WTC11 (cell line): ENCODE measurements around the gene SIK2. TPM values are rescaled to one million over a fixed set of nuclear protein-coding genes. Genes with fewer than 3 reads are reported as not detected.

Experiments
- ATAC-seq: fragments of 200-7000 bp; cut with Tn5 transposase; 2 replicates; pipeline ENCODE4 v1.10.0; 2021; ENCODE audit warnings: mild to moderate bottlenecking, moderate library complexity
- CTCF ChIA-PET: fragments of 300-600 bp; sonication (Branson Sonifier 250); formaldehyde crosslinking; loops from one replicate; lab custom pipeline; 2021; ENCODE audit warnings: antibody characterized with exemption; lab: Charles Lee
- POLR2A ChIA-PET: fragments of 350-600 bp; sonication (Branson Sonifier 250); formaldehyde crosslinking; loops from one replicate; lab custom pipeline; 2021; ENCODE audit warnings: antibody characterized with exemption; lab: Charles Lee
- DNase-seq: peaks from one replicate; pipeline ENCODE4 v3.0.0; 2021; ENCODE audit warnings: low spot score
- H3K27ac Mint-ChIP-seq: 2 replicates; pipeline ENCODE4 v1.8.0; 2021; ENCODE audit warnings: mixed read lengths
- H3K27me3 Mint-ChIP-seq: 2 replicates; pipeline ENCODE4 v1.8.0; 2021; ENCODE audit warnings: low read depth, mild to moderate bottlenecking, moderate library complexity, mixed read lengths
- H3K36me3 Mint-ChIP-seq: 2 replicates; pipeline ENCODE4 v1.8.0; 2021; ENCODE audit warnings: mixed read lengths
- H3K4me1 Mint-ChIP-seq: 2 replicates; pipeline ENCODE4 v1.8.0; 2022; ENCODE audit warnings: mixed read lengths
- H3K4me3 Mint-ChIP-seq: 2 replicates; pipeline ENCODE4 v1.8.0; 2021; ENCODE audit warnings: mild to moderate bottlenecking, moderate library complexity, mixed read lengths
- H3K9me3 Mint-ChIP-seq: 2 replicates; pipeline ENCODE4 v1.8.0; 2021; ENCODE audit warnings: mixed read lengths
- E2F5 ChIP-seq: sonication (generic); formaldehyde crosslinking; IDR thresholded peaks from 2 replicates; pipeline ENCODE4 v1.8.1; 2022; ENCODE audit warnings: mild to moderate bottlenecking, moderate library complexity, missing genetic modification reagents
- EMX1 ChIP-seq: fragments of 250-450 bp; sonication (Bioruptor Pico); IDR thresholded peaks from 2 replicates; pipeline ENCODE4 v1.8.0; 2021; ENCODE audit warnings: mild to moderate bottlenecking
- RORB ChIP-seq: fragments of 250-450 bp; sonication (Bioruptor Pico); IDR thresholded peaks from 2 replicates; pipeline ENCODE4 v1.9.0; 2021; ENCODE audit warnings: mild to moderate bottlenecking
- TEAD4 ChIP-seq: sonication (generic); formaldehyde crosslinking; IDR thresholded peaks from 2 replicates; pipeline ENCODE4 v1.8.0; 2022; ENCODE audit warnings: mild to moderate bottlenecking, missing genetic modification reagents
- USF2 ChIP-seq: sonication (generic); formaldehyde crosslinking; IDR thresholded peaks from 2 replicates; pipeline ENCODE4 v1.8.1; 2023; ENCODE audit warnings: mild to moderate bottlenecking, missing genetic modification reagents, moderate library complexity
- ZNF138 ChIP-seq: sonication (generic); formaldehyde crosslinking; conservative IDR thresholded peaks from 2 replicates; pipeline ENCODE4 v1.8.1; 2022; ENCODE audit warnings: mild to moderate bottlenecking, moderate library complexity, missing genetic modification reagents
- ZNF232 ChIP-seq: sonication (generic); formaldehyde crosslinking; IDR thresholded peaks from 2 replicates; pipeline ENCODE4 v1.8.0; 2022; ENCODE audit warnings: mild to moderate bottlenecking, missing genetic modification reagents
- ZNF263 ChIP-seq: sonication (generic); formaldehyde crosslinking; IDR thresholded peaks from 2 replicates; pipeline ENCODE4 v1.8.1; 2022; ENCODE audit warnings: low read depth, mild to moderate bottlenecking, moderate library complexity, missing genetic modification reagents
- ZSCAN18 ChIP-seq: fragments of 250-450 bp; sonication (Bioruptor Pico); IDR thresholded peaks from 2 replicates; pipeline ENCODE4 v2.1.2; 2022; ENCODE audit warnings: mild to moderate bottlenecking, moderate library complexity
- total RNA-seq: library from RNA; stranded (reverse); gene quantifications from 3 replicates; pipeline ENCODE4 v1.2.3, GENCODE V29; 2021
- TF ChIP-seq, protein P1 (sequence below): sonication (generic); formaldehyde crosslinking; IDR thresholded peaks from 2 replicates; pipeline ENCODE4 v1.8.1; 2023; ENCODE audit warnings: mild to moderate bottlenecking, moderate library complexity, missing genetic modification reagents
- TF ChIP-seq, protein P2 (sequence below): fragments of 250-450 bp; sonication (Bioruptor Pico); conservative IDR thresholded peaks from 2 replicates; pipeline ENCODE4 v1.9.0; 2021; ENCODE audit warnings: mild to moderate bottlenecking
- TF ChIP-seq, protein P3 (sequence below): sonication (generic); formaldehyde crosslinking; IDR thresholded peaks from 2 replicates; pipeline ENCODE4 v1.8.0; 2023; ENCODE audit warnings: mild to moderate bottlenecking, missing genetic modification reagents
- TF ChIP-seq, protein P4 (sequence below): sonication (generic); formaldehyde crosslinking; conservative IDR thresholded peaks from 2 replicates; pipeline ENCODE4 v1.8.1; 2023; ENCODE audit warnings: mild to moderate bottlenecking, low read depth, missing genetic modification reagents, moderate library complexity

The SIK2 gene
- total RNA-seq, 1 experiment from 2014 or later: 7.2 TPM

DNA sequence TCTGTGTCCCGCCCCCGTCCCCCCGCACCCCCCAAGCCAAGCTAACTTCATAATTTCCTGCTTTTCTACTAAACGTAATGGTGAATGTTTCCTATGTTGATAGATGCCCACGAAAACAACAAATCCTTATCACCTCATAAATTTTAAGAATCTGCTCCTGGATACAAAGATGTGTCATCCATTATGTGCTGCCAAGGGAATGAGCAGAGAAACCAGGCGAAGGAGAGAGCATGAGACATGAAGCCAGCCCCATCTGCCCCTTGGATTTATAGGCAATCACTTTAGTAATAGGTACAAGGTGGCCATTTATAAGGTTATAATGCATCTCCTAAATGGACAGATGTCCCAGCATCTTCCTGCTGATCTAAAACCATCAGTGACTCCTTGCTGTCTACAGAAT is 31.5 kb upstream of the SIK2 start:
- Mint-ChIP-seq H3K9me3 (no peaks in the 10 kb centered on the region), H3K27me3 (no peaks in the 10 kb centered on the region), H3K27ac (no peak overlapping the region)
- no peak for ATAC-seq
- no peak for TF ChIP-seq RORB (CRISPR knock-in tag)
- no peak for TF ChIP-seq E2F5 (CRISPR knock-in tag)
- no peak for TF ChIP-seq ZNF138 (CRISPR knock-in tag)
- TF ChIP-seq, protein P1, sequence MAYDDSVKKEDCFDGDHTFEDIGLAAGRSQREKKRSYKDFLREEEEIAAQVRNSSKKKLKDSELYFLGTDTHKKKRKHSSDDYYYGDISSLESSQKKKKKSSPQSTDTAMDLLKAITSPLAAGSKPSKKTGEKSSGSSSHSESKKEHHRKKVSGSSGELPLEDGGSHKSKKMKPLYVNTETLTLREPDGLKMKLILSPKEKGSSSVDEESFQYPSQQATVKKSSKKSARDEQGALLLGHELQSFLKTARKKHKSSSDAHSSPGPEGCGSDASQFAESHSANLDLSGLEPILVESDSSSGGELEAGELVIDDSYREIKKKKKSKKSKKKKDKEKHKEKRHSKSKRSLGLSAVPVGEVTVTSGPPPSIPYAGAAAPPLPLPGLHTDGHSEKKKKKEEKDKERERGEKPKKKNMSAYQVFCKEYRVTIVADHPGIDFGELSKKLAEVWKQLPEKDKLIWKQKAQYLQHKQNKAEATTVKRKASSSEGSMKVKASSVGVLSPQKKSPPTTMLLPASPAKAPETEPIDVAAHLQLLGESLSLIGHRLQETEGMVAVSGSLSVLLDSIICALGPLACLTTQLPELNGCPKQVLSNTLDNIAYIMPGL (CRISPR knock-in tag): no peak
- TF ChIP-seq ZSCAN18 (CRISPR knock-in tag): no peak
- TF ChIP-seq EMX1: no peak
- no peak for TF ChIP-seq ZNF263 (CRISPR knock-in tag)
- TF ChIP-seq, protein P2, sequence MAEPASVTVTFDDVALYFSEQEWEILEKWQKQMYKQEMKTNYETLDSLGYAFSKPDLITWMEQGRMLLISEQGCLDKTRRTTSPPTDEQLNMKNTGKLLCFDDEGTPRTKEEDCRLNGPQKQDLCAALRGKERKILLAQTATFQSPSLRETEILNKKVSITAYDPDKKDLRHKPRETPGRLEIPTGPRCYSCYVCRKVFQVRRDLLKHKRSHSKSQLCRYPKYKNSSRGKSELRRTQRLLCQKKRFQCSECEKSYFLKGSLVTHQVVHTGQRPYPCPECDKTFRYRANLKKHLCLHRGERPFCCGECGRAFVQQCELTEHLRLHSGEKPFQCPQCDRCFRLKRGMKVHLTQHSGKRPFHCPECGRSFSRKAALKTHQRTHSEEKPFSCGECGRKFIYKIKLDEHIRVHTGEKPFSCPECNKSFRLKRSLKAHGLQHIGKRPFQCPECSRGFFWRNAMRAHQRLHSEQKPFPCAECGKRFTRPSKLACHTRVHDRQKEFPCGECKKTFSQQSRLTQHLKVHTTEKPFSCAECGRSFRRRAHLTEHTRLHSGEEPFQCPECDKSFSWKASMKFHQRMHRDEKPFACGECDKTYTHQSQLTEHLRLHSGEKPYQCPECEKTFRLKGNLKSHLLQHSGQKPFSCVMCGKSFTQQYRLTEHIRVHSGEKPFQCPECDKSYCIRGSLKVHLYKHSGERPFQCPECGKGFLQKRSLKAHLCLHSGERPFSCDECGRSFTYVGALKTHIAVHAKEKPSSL (CRISPR knock-in tag): no peak
- TF ChIP-seq TEAD4 (CRISPR knock-in tag): no peak
- no peak for TF ChIP-seq ZNF232
- TF ChIP-seq, protein P3, sequence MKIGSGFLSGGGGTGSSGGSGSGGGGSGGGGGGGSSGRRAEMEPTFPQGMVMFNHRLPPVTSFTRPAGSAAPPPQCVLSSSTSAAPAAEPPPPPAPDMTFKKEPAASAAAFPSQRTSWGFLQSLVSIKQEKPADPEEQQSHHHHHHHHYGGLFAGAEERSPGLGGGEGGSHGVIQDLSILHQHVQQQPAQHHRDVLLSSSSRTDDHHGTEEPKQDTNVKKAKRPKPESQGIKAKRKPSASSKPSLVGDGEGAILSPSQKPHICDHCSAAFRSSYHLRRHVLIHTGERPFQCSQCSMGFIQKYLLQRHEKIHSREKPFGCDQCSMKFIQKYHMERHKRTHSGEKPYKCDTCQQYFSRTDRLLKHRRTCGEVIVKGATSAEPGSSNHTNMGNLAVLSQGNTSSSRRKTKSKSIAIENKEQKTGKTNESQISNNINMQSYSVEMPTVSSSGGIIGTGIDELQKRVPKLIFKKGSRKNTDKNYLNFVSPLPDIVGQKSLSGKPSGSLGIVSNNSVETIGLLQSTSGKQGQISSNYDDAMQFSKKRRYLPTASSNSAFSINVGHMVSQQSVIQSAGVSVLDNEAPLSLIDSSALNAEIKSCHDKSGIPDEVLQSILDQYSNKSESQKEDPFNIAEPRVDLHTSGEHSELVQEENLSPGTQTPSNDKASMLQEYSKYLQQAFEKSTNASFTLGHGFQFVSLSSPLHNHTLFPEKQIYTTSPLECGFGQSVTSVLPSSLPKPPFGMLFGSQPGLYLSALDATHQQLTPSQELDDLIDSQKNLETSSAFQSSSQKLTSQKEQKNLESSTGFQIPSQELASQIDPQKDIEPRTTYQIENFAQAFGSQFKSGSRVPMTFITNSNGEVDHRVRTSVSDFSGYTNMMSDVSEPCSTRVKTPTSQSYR: no peak
- TF ChIP-seq, protein P4, sequence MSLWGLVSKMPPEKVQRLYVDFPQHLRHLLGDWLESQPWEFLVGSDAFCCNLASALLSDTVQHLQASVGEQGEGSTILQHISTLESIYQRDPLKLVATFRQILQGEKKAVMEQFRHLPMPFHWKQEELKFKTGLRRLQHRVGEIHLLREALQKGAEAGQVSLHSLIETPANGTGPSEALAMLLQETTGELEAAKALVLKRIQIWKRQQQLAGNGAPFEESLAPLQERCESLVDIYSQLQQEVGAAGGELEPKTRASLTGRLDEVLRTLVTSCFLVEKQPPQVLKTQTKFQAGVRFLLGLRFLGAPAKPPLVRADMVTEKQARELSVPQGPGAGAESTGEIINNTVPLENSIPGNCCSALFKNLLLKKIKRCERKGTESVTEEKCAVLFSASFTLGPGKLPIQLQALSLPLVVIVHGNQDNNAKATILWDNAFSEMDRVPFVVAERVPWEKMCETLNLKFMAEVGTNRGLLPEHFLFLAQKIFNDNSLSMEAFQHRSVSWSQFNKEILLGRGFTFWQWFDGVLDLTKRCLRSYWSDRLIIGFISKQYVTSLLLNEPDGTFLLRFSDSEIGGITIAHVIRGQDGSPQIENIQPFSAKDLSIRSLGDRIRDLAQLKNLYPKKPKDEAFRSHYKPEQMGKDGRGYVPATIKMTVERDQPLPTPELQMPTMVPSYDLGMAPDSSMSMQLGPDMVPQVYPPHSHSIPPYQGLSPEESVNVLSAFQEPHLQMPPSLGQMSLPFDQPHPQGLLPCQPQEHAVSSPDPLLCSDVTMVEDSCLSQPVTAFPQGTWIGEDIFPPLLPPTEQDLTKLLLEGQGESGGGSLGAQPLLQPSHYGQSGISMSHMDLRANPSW (CRISPR knock-in tag): no peak
- TF ChIP-seq USF2: no peak
- TF ChIP-seq, all 79 proteins: peak for 0
- POLR2A ChIA-PET: no interaction called here
- no peak for DNase-seq
- peaks cover 9% of the 10 kb centered on the region for H3K4me1 Mint-ChIP-seq
- H3K36me3 Mint-ChIP-seq: no peaks in the 10 kb centered on the region
- H3K4me3 Mint-ChIP-seq: no peak overlapping the region
- CTCF ChIA-PET: no interaction called here
